Osteoblast (primary cell): ENCODE measurements around the gene RARB. TPM values are rescaled to one million over a fixed set of nuclear protein-coding genes. Genes with fewer than 3 reads are reported as not detected.
A peak's percentile ranks its signal among the peaks of the same experiment; 100 is the strongest.

Source experiments
- DNase-seq: peaks from one replicate; pipeline ENCODE4 v3.0.0; 2011; ENCODE audit warnings: low spot score, mixed read lengths; ENCODE audit not compliant: insufficient read length; ENCODE audit errors: missing footprints
- H2AFZ ChIP-seq: 2 replicates; pipeline ENCODE4 v1.6.0; 2011; ENCODE audit warnings: mild to moderate bottlenecking, low read length
- H3K27ac ChIP-seq: 2 replicates; pipeline ENCODE4 v1.5.1; 2011; ENCODE audit warnings: mild to moderate bottlenecking, low read depth, low read length, moderate library complexity
- H3K27me3 ChIP-seq: 2 replicates; pipeline ENCODE4 v1.6.0; 2012; ENCODE audit warnings: mild to moderate bottlenecking, control low read depth, inconsistent platforms, low read length, moderate library complexity; ENCODE audit not compliant: insufficient read depth
- H3K36me3 ChIP-seq: 2 replicates; pipeline ENCODE4 v1.5.1; 2011; ENCODE audit warnings: mild to moderate bottlenecking, low read length, control low read depth, moderate library complexity; ENCODE audit not compliant: insufficient read depth
- H3K4me1 ChIP-seq: 2 replicates; pipeline ENCODE4 v1.5.1; 2011; ENCODE audit warnings: mild to moderate bottlenecking, low read length, control low read depth, moderate library complexity; ENCODE audit not compliant: insufficient read depth
- H3K4me2 ChIP-seq: 2 replicates; pipeline ENCODE4 v1.6.0; 2011; ENCODE audit warnings: mild to moderate bottlenecking, low read length; ENCODE audit not compliant: insufficient read depth
- H3K4me3 ChIP-seq: fragments of 200-600 bp; sonication (generic); 3 replicates; pipeline ENCODE4 v1.5.1; 2012; ENCODE audit warnings: mild to moderate bottlenecking, low read length, inconsistent platforms; ENCODE audit not compliant: insufficient read depth
- H3K79me2 ChIP-seq: 2 replicates; pipeline ENCODE4 v1.6.0; 2012; ENCODE audit warnings: mild to moderate bottlenecking, low read length, control low read depth, inconsistent platforms; ENCODE audit not compliant: insufficient read depth
- H3K9me3 ChIP-seq: 2 replicates; pipeline ENCODE4 v1.5.1; 2011; ENCODE audit warnings: low read depth, low read length, control low read depth
- H4K20me1 ChIP-seq: 2 replicates; pipeline ENCODE4 v1.6.0; 2012; ENCODE audit warnings: mild to moderate bottlenecking, low read length, control low read depth; ENCODE audit not compliant: insufficient read depth
- total RNA-seq: library from RNA; depleted of rRNA; stranded (reverse); fragments of >200 nt; gene quantifications from 2 replicates; pipeline ENCODE4 v1.2.3, GENCODE V29; 2012
- TF ChIP-seq, protein P1 (sequence below): IDR thresholded peaks from 2 replicates; pipeline ENCODE4 v1.5.1; 2011; ENCODE audit warnings: mild to moderate bottlenecking, low read depth, low read length, moderate library complexity; ENCODE audit errors: extremely low read depth

RARB gene
- total RNA-seq, 1 donor = 7.6 TPM

DNA sequence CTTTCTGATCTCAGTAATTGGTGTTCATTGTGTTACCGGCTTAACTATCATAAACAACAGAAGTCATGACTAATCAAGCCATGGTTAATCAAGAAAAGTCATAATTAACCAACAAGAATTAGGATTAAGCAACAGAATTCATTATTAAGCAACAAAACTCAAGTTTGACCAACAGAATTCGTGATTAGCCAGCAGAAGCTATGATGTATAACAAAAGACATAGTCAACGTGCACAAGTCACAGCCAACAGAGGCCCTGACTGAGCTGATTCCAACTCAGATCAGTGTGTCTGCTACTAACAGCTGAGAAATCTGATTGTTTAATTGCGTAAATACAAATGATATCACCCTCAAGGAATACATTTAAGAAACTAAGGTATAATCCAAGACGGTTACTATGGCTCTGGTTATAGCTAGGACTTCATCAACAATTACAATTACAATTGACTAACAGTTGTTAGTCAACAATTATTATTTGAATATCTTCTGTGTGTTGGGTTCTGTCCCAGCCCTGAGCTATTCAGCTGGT, 67.7 kb downstream of the RARB start:
- Histone ChIP-seq H3K9me3 (no peaks in the 10 kb centered on the region), H3K36me3 (no peaks in the 10 kb centered on the region), H3K27me3 (no peaks in the 10 kb centered on the region), H3K79me2 (no peaks in the 10 kb centered on the region), H3K4me2 (no peak overlapping the region), H3K4me3 (no peak overlapping the region), H4K20me1 (no peaks in the 10 kb centered on the region), H3K4me1 (peaks cover 52% of the 10 kb centered on the region), H3K27ac (peak overlapping the region; percentile 4), H2AFZ (no peak overlapping the region)
- DNase-seq = no peak
- TF ChIP-seq, protein P1, sequence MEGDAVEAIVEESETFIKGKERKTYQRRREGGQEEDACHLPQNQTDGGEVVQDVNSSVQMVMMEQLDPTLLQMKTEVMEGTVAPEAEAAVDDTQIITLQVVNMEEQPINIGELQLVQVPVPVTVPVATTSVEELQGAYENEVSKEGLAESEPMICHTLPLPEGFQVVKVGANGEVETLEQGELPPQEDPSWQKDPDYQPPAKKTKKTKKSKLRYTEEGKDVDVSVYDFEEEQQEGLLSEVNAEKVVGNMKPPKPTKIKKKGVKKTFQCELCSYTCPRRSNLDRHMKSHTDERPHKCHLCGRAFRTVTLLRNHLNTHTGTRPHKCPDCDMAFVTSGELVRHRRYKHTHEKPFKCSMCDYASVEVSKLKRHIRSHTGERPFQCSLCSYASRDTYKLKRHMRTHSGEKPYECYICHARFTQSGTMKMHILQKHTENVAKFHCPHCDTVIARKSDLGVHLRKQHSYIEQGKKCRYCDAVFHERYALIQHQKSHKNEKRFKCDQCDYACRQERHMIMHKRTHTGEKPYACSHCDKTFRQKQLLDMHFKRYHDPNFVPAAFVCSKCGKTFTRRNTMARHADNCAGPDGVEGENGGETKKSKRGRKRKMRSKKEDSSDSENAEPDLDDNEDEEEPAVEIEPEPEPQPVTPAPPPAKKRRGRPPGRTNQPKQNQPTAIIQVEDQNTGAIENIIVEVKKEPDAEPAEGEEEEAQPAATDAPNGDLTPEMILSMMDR = no peak

DNA sequence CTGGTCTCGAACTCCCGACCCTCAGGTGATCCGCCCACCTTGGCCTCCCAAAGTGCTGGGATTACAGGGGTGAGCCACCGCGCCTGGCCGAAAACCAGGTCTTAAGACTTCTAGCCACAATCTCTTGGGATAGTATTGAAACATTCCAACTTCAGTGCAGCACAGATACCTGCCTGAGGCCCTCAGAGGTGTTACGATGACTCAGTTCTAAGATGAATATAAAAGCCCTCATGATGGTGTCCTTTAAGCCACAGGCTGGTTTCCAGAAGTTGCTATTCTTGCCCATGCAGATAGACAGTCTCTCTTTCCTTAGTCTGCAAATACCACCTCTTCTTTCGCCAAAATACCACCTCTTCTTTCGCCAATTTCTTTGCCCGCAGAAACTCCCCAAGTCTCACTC, 69.0 kb downstream of the RARB start:
- no peaks in the 10 kb centered on the region for H3K79me2 ChIP-seq
- H3K27ac ChIP-seq = peak overlapping the region; percentile 68
- H3K4me2 ChIP-seq = no peak overlapping the region

DNA sequence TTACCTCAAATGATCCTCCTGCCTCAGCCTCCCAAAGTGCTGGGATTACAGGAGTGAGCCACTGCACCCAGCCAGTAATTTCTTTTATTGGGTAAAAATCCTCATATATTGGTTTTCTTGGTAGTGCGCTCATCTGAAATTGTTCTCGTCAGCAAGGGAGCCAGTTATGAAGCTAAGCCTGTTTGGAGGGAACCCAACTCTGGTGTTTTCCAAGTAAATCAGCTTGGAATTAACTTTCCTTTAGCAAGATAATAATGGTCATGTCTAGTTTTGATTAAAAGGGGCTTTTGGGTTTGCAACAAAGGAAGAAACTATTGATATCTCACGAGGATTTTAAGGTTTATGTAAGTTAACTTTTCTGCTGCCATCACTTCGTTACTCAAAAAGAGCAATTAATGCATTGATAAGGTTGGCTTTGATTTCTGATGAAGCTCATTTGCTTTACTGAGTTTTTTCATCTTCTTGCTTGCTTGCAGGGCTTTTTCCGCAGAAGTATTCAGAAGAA, 72.7 kb downstream of the RARB start:
- DNase-seq = no peak
- H3K27me3 ChIP-seq = no peaks in the 10 kb centered on the region
- H3K4me3 ChIP-seq = no peak overlapping the region
- H4K20me1 ChIP-seq = no peaks in the 10 kb centered on the region
- H3K36me3 ChIP-seq = peaks cover 11% of the 10 kb centered on the region
- TF ChIP-seq, protein P1 = no peak
- H3K79me2 ChIP-seq = no peaks in the 10 kb centered on the region
- no peak overlapping the region for H3K4me2 ChIP-seq
- no peaks in the 10 kb centered on the region for H3K9me3 ChIP-seq
- no peak overlapping the region for H2AFZ ChIP-seq
- no peak overlapping the region for H3K27ac ChIP-seq
- H3K4me1 ChIP-seq = peaks cover 33% of the 10 kb centered on the region

More for the DNA sequence above, 69.0 kb downstream of the RARB start:
- no peaks in the 10 kb centered on the region for H3K9me3 ChIP-seq
- TF ChIP-seq, protein P1 = no peak
- no peaks in the 10 kb centered on the region for H3K27me3 ChIP-seq
- H3K36me3 ChIP-seq = peaks cover 4% of the 10 kb centered on the region
- no peaks in the 10 kb centered on the region for H4K20me1 ChIP-seq
- no peak overlapping the region for H2AFZ ChIP-seq
- no peak overlapping the region for H3K4me3 ChIP-seq
- DNase-seq = no peak
- peaks cover 52% of the 10 kb centered on the region for H3K4me1 ChIP-seq

GRCh38 chr3:25502233-25502632, 74.2 kb downstream of the RARB start:
- no peaks in the 10 kb centered on the region for H3K27me3 ChIP-seq
- no peak overlapping the region for H3K4me3 ChIP-seq
- peaks cover 11% of the 10 kb centered on the region for H3K36me3 ChIP-seq
- no peak overlapping the region for H3K4me2 ChIP-seq
- H2AFZ ChIP-seq = no peak overlapping the region
- no peak for DNase-seq
- no peaks in the 10 kb centered on the region for H3K9me3 ChIP-seq
- TF ChIP-seq, protein P1 = no peak
- no peak overlapping the region for H3K27ac ChIP-seq
- H4K20me1 ChIP-seq = no peaks in the 10 kb centered on the region
- no peaks in the 10 kb centered on the region for H3K79me2 ChIP-seq
- peaks cover 32% of the 10 kb centered on the region for H3K4me1 ChIP-seq
